ENCODE measurements around the gene SAXO1.

DNA sequence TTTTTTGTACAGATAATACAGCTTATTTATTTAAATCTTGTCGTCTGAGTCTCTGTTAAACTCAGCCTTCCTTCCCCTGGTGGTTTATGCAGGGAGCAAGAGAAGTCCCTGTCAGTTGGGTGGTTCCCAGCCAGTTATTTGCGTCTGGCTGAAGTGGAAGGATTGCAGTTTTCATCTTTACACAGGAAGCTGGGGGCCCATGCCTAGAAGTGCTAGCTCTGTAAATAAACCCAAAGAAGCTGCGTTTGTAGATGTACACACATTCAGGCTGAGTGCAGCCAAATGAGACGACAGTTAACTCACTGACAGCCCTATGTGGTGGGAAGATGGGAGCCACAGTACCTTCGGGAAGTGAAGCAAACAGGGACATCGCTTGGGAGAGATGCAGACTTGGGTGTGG lies 122.1 kb downstream of the SAXO1 start:
- TF ChIP-seq CTCF (IDR thresholded peaks at IDR 0.05) (no peak), POLR2AphosphoS5 (IDR thresholded peaks at IDR 0.05) (no peak)

Measured in suprapubic skin (tissue), 3 donors.